Activated CD8-positive, alpha-beta T cell treated with anti-CD3 and anti-CD28 coated beads for 36 hours (primary cell): Measurements from ENCODE around the gene LARGE1. TPM values are rescaled to one million over a fixed set of nuclear protein-coding genes. Genes with fewer than 3 reads are reported as not detected.

Experiments used
- ATAC-seq: fragments of 200-7000 bp; cut with Tn5 transposase; one replicate; pipeline ENCODE4 v1.10.0; 2021; ENCODE audit warnings: mild to moderate bottlenecking, moderate library complexity
- CTCF ChIA-PET: fragments of 350-600 bp; sonication (Branson Sonifier 250); formaldehyde crosslinking; loops from one replicate; lab custom pipeline; 2021; ENCODE audit warnings: antibody characterized with exemption; lab: Charles Lee
- POLR2A ChIA-PET: fragments of 350-600 bp; sonication (Branson Sonifier 250); formaldehyde crosslinking; loops from one replicate; lab custom pipeline; 2021; ENCODE audit warnings: antibody characterized with exemption; lab: Charles Lee
- DNase-seq: peaks from one replicate; pipeline ENCODE4 v3.0.0-alpha.2; 2020
- H3K27ac Mint-ChIP-seq: one replicate; pipeline ENCODE4 v1.8.0; 2021; ENCODE audit warnings: mild to moderate bottlenecking, mixed read lengths
- H3K27me3 Mint-ChIP-seq: one replicate; pipeline ENCODE4 v1.8.0; 2021; ENCODE audit warnings: mixed read lengths
- H3K36me3 Mint-ChIP-seq: one replicate; pipeline ENCODE4 v1.8.0; 2021; ENCODE audit warnings: low read depth, mixed read lengths
- H3K4me1 Mint-ChIP-seq: one replicate; pipeline ENCODE4 v1.8.0; 2021; ENCODE audit warnings: low read depth, mixed read lengths
- H3K4me3 Mint-ChIP-seq: one replicate; pipeline ENCODE4 v1.8.0; 2021; ENCODE audit warnings: mild to moderate bottlenecking, moderate library complexity, mixed read lengths
- H3K9me3 Mint-ChIP-seq: one replicate; pipeline ENCODE4 v1.8.0; 2021; ENCODE audit warnings: mixed read lengths
- CTCF ChIP-seq: fragments of 200-600 bp; IDR thresholded peaks from one replicate; pipeline ENCODE4 v1.8.0; 2022; ENCODE audit warnings: antibody characterized with exemption, mild to moderate bottlenecking
- intact Hi-C: fragments of 100-400 bp; cut with micrococcal nuclease; formaldehyde crosslinking; loops from one replicate; pipeline ENCODE4 v1.10.0; 2022
- total RNA-seq, 2 experiments: library from RNA; stranded (reverse); gene quantifications; one replicate each; pipeline ENCODE4 v1.2.3, GENCODE V29; 2021

Gene LARGE1
- total RNA-seq, 2 experiments from 2014 or later, result 0.31 to 0.32 TPM

GRCh38 chr22:33515795-33516194 is 404.5 kb downstream of the LARGE1 start:
- POLR2A ChIA-PET, result no interaction called here
- no peak for ATAC-seq
- intact Hi-C loops, result no loop called here

DNA sequence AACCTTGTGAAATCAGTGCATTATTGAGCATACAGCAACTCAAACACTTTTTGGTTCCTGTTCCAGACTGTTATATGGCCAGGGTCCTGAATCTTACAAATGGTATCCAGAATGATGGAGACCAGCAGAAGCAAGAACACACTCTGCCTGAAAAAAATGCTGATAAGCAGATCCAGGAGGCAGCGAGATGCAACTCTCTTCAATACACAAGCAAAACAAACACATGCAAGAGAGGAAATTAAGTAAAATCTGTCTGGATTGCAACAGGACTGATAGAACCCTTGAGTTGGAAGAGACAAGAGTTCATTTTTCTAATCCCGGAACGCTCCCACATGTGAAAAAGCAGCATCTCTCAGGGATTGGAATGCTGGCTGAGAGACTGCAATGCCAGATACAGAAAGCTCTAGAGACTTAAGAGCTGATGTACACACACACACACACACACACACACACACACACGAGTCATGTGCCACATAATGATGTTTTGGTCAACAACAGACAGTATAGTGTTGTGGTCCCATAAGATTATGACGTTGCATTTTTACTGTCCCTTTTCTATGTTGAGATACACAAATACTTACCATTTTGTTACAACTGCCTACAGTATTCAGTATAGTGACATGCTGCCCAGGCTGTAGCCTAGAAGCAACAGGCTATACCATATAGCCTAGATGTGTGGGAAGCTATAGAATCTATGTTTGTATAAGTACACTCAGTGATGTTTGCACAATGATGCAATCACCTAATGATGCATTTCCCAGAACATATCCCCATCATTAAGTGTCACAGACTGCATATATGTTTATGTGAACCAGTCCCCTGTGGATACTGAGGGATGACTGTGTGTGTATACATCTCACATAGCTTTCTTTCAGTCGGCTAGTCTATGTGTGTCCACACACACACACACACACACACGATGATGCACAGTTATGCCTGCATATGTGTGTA is 406.6 kb downstream of the LARGE1 start:
- Mint-ChIP-seq H3K27me3 (no peaks in the 10 kb centered on the region), H3K9me3 (no peaks in the 10 kb centered on the region), H3K4me3 (no peak overlapping the region), H3K27ac (no peak overlapping the region), H3K4me1 (no peaks in the 10 kb centered on the region), H3K36me3 (no peaks in the 10 kb centered on the region)
- ChIA-PET CTCF (no interaction called here), POLR2A (no interaction called here)
- no peak for ATAC-seq
- DNase-seq, result no peak
- intact Hi-C loops, result no loop called here
- TF ChIP-seq CTCF, result no peak

More at GRCh38 chr22:33515795-33516194, 404.5 kb downstream of the LARGE1 start:
- Mint-ChIP-seq H3K36me3 (no peaks in the 10 kb centered on the region), H3K9me3 (no peaks in the 10 kb centered on the region), H3K4me3 (no peak overlapping the region), H3K4me1 (no peaks in the 10 kb centered on the region), H3K27ac (no peak overlapping the region), H3K27me3 (no peaks in the 10 kb centered on the region)
- TF ChIP-seq CTCF, result no peak
- CTCF ChIA-PET, result no interaction called here
- DNase-seq, result no peak

DNA sequence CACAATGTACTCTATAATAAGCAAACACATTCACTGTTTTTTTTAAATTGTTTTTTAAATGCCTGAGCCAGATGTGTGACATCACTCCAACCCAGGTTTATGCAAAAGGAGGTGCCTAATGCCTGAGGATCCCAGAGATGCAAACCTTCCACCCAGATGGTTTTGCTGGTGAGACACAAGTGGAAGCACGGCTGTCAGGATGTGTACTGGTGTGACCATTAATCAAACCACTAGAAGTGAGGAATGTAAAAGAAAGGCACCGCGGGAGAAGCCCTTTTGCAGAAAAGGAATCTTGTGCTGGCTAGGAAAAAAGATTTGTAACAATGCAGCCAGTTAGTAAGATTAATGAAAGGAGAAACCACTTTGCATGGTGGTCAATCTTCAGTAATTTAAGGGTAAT is 407.4 kb downstream of the LARGE1 start:
- DNase-seq (no peak), ATAC-seq (no peak)
- no peak overlapping the region for H3K27ac Mint-ChIP-seq
- CTCF ChIA-PET, result no interaction called here
- peaks cover under 1% of the 10 kb centered on the region for H3K27me3 Mint-ChIP-seq
- no peak for TF ChIP-seq CTCF
- POLR2A ChIA-PET, result no interaction called here
- no peak overlapping the region for H3K4me3 Mint-ChIP-seq
- no peaks in the 10 kb centered on the region for H3K4me1 Mint-ChIP-seq
- no peaks in the 10 kb centered on the region for H3K9me3 Mint-ChIP-seq
- intact Hi-C loops, result no loop called here
- no peaks in the 10 kb centered on the region for H3K36me3 Mint-ChIP-seq

DNA sequence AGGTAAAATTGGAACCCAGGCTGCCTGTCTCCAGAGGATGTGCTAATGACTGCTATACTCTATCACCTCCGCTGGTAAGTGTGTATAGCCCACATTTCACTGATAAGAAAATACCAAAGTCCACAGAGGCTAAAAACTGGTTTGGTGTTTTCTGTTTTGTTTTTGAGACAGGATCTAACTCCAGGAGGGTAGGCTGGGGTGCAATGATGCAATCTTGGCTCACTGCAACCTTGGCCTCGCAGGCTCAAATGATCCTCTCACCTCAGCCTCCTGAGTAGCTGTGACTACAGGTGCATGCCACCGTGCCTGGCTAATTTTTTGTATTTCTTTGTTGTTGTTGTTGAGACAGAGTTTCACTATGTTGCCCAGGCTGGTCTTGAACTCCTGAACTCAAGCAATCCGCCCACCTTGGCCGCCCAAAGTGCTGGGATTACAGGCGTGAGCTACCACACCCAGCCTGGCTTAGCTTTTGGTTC is 409.8 kb downstream of the LARGE1 start:
- Mint-ChIP-seq H3K4me3 (no peak overlapping the region), H3K27me3 (peaks cover 1% of the 10 kb centered on the region), H3K4me1 (no peaks in the 10 kb centered on the region), H3K9me3 (no peaks in the 10 kb centered on the region), H3K27ac (no peak overlapping the region), H3K36me3 (no peaks in the 10 kb centered on the region)
- ATAC-seq (no peak), DNase-seq (no peak)
- ChIA-PET POLR2A (no interaction called here), CTCF (interaction anchor here (1.9 kb wide), 1 partner anchor 9 kb away, joined by 6 read pairs; no protein-coding TSS in a partner anchor)
- no peak for TF ChIP-seq CTCF
- intact Hi-C loops, result no loop called here

DNA sequence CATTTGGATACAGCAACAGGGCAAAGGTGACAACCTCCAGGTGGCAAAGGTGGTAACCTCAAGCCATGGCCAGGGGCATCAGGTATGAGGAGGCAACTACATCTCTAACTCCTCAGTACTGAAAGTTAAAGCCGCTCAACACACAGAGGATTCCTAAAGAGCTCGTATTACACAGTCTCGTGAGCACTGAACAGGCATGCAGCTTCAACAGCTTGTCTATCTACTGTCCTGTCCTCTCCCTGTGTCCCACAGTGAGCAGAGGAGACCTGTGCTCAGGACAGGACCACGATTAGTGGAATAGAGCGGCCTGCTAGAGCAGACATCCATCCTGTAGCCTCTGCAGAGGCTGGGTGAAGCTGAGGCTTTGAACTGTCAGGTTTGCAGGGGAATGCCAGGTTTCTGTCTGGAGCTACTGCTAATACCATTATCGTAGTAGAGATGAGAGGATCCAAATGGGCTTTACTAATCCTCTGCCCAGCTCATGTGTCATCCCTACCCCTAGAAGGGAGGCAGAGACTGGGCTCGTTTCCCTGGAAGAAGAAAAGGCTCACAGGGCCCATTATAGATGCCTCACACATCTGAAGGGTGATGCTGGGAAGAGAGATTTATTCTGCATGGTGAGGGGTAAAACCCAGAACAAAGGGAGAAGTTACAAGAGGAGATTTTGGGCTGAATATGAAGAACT is 415.2 kb downstream of the LARGE1 start:
- H3K4me1 Mint-ChIP-seq, result no peaks in the 10 kb centered on the region
- TF ChIP-seq CTCF, result no peak
- H3K36me3 Mint-ChIP-seq, result no peaks in the 10 kb centered on the region
- ATAC-seq (no peak), DNase-seq (no peak)
- CTCF ChIA-PET, result no interaction called here
- no peak overlapping the region for H3K4me3 Mint-ChIP-seq
- no peak overlapping the region for H3K27ac Mint-ChIP-seq
- H3K9me3 Mint-ChIP-seq, result no peaks in the 10 kb centered on the region
- POLR2A ChIA-PET, result no interaction called here
- H3K27me3 Mint-ChIP-seq, result peaks cover 1% of the 10 kb centered on the region
- intact Hi-C loops, result no loop called here
